Fibroblast of skin of left biceps (primary cell): Measurements from ENCODE around the gene SLC37A1.
"Not testable (repeated sequence)": the region's sequence is repeated elsewhere in the genome, so short reads cannot be mapped to it uniquely, and the experiment has no call there.

Experiments
- DNase-seq, 2 experiments: peaks; one replicate each; pipeline ENCODE4 v3.0.0-alpha.2; 2013; ENCODE audit warnings: low read depth in 2 of 2

The SLC37A1 gene

DNA sequence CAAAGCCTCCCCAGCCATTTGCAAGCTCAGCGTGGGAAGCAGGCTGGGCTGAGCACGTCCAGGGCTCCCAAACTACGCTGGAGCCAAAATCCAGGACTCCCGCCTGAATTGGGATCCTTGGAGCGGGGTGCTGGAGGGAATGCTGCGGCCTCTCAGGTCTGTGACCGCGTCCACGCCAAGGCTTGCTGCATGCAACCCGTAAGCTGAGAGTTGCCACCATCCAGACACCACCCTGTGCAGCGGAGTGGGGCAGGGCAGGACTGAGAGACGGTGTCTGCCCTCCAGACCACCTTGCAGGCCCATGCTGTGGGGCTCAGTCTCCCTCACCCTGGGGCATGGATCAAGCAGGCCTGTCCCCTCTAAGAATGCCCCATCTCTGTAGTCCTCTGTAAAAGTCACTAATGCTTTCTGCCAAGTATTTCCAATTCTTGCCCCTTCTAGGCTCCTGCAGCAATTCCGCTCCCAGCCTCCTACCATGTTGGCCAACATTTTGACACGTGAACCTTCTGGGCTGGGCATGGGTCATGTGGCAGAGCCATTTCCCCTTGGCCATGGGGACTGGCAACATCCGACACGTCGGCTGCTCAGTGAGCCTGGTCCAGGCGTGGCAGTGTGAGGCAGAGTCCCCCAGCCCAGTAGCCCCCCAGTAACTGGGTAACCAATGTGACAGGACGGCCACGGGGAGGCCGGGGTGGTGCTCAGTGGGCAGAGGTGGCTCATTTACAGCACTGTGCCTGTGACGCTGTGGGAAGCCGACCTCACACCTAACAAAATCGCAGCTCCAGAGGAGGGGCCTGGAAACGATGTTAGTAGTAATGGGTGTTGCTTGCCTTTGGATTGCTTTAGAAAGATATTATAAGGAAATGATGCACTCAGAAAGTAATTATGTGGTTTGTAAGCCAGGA lies 81.9 kb downstream of the SLC37A1 start:
- DNase-seq = no peak

DNA sequence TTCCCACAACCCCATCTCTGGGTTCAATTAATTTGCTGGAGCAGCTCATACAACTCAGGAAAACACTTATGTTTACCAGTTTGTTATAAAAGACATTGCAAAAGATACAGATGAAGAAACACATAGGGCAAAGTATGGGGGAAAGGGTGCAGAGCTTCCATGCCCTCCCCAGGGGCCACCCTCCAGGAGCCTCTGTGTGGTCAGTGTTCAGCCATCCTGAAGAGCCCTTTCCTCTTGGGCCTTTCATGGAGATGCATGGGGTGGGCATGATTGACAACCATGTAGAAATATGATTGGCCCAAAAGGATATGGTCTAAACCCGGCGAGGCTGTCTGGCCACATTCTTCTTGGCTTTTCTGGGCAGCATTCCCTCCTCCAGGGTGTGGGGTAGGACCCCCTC lies 83.0 kb downstream of the SLC37A1 start:
- DNase-seq = no peak

DNA sequence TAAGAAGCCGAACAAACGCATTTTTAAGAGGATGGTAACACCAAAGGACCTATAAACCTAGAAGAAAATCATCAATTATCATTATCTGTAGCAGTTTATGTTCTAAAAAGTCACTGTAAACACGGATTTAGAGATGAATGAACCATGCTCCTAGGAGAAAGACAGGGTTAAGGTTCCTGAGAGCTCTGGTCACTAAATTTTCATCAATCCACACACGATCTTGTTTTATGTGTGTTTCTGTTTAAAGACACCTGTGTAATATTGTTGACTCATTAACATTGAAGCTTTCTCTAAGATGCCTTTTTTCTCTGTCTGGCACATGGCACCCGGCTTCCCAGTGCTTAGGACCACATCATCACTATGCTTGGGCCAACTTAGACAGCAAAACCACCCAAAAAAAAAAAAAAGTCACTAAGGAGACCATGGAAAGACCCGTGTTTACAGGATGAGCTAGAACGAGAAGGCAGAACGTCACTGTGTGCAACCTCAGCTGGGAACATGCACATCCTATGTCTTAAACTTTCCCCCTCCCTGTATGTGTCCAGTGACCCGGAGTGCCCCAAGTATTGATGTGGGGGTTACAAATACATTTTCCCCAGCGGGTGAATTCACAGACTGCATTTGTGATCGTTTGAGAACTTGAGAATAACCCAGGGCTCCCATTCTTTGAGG lies 84.0 kb downstream of the SLC37A1 start:
- no peak for DNase-seq

DNA sequence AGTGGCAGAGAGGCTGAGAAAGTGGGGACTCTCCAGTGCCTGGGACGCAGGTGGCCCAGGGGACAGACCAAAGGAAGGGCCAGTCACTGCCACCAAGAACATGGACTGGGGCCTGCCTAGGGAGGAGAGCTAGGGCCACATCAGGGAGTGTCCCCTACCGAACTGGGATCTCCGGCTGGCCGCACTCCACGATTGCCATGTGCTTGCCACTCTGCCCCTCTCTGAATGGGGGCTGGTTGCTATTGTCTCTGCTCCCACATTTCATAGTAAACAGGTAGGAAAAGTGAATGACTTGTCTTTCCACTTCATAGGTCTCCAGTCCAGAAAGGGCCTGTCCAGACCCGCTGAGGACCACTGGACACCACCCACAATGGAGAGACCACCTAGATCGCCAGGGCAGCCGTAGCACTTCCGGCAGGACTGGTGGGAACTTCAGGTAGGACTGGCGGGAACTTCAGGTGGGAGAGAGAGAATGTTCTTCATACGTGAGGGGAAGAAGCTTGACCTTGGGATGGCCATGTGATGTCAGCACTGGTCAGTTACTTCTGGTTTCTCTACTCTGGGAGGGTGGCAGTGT lies 84.6 kb downstream of the SLC37A1 start:
- DNase-seq = no peak

DNA sequence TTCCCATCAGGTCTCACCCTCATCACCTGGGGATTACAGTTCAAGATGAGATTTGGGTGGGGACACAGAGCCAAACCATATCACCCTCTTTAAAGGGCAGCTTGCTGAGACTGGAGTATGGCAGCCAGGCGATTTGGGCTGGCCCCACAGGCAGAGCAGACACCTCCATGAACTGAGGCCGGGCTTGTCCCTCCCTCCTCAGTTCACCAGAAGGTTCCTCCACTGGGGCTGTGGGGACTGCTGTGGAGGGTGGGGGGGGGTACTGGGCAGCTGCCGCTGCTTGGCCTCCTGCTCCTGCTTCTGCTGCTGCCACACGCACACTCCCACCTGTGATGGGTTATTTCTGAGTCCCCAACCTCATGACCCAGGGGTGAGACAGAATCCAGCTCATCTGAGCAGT lies 85.8 kb downstream of the SLC37A1 start:
- DNase-seq = no peak

DNA sequence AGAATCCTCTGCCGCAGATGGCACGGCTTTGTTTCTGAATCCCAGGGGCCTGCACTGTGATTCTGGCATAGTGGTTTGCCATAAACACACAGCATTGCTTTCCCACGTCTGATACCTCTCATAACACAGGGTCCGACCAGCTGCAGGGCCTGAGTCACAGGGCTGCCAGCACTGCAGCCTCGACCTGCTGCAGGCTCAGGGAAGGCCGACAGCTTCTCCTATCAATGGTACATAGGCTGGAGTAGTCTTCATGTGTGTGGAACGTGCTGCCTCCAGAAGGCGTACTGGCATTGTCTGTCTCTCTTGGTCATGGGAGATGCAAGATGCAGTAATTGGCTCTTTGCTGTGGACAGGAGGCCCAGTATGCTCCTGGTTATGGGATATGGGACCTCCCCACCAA lies 86.3 kb downstream of the SLC37A1 start:
- no peak for DNase-seq

DNA sequence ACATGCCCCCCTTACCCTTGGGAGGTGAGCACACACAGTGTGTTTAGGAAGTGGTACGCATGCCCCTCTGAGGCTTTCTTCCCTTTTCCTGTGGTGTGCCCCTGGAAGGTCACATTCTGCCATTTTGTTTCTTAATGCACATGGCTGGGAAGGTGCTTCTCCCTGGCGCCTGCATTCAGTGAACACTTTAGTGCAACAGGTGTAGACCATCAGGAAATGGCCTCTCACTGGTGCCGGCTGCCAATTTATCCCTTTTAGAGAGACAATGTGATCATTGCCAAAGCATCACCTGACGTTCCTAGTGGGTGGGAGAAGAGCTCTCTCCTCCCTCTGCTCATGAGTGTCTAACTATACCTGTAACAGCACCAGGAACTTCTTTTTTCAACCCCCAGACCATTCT lies 88.0 kb downstream of the SLC37A1 start:
- no peak for DNase-seq

DNA sequence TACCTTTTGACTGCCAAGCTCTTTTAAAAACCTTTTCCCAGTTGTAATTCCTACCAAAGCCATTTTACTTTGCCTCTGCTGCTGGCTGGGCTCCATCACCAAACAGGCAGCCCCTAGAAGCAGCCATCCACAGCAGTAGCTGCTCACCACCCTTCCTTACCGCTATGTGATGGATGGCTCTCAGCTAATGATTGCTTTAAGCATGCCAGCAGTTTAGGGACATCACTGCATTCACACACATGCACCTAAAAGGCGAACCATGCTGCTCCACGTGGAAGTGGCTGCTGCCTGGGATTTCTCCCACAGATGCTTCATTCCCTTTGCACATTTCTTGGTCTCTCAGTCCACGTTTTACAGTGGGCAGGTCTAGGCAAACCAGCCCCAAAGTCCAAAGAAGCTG lies 93.5 kb downstream of the SLC37A1 start:
- no peak for DNase-seq

DNA sequence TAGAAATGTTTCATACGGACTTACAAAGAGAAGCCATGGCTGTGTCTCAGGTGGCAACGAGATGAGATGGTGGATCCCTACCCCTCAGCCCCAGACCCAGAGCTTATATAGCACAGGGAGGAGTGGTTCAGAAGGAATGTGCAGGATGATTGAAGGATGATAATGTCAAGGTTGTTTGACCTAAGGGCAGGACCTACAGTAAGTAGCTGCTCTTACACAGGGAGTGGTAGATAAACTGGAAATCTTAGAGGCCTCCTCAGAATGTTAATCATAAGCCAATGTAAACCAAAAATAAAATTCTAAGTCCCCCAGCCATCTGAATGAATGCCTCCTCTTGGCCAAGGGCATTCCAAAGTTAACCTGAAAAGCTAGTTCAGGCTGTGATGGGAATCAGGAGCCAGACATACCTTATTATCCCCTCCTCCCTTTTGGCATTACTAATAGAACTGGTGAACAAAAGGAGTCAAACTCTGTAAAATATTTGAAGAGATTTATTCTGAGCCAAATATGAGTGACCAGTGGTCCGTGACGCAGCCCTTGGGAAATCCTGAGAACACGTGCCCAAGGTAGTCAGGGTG lies 94.0 kb downstream of the SLC37A1 start:
- no peak for DNase-seq

DNA sequence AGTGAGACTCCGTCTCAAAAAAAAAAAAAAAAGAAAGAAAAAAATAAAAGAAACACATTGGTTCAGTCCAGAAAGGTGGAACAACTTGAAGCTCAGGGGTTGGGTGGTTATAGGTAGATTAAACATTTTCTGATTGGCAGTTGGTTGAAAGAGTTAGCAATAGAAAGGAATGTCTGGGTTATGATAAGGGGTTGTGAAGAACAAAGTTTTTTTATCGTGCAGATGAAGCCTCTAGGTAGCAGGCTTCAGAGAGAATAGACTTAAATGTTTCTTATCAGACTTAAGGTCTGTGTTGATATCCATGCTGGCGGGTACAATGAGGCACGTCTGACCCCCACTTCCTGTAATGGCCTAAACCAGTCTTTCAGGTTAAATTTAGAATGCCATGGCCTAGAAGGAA lies 94.8 kb downstream of the SLC37A1 start:
- DNase-seq = no peak

DNA sequence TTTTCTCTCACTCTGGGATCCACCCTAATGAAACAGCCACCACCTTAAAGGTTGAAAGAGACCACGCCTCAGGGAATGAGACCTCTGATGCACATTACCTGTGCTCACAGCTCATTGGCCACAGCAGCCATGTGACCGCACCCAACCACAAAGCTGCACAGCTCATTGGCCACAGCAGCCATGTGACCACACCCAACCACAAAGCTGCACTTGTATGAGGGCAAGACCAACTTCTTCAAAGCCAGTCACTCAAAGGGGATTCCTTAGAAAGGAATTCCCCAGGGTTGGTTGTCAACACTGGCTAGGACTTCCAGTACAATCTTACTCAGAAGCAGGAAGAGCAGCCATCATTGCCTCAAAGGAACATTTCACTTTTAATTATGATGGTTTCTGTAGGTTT lies 96.2 kb downstream of the SLC37A1 start:
- DNase-seq = no peak

DNA sequence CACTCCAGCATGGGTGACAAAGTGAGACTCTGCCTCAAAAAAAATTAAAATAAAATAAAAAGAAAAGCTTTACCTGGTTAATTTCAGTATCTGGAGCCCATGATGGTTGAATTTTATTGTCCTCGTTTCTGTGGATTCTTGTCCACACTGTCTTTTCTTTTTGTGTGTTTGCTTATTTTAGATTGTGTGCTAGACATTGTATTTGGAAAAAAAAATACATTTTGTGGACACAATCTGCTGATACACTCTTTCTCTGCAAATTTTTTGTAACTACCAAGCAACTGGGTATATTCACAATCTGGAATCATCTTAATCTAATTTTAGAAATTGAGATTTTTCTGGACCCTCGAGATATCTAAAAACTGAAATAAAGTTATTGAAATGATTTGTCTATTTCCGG lies 98.2 kb downstream of the SLC37A1 start:
- no peak for DNase-seq

DNA sequence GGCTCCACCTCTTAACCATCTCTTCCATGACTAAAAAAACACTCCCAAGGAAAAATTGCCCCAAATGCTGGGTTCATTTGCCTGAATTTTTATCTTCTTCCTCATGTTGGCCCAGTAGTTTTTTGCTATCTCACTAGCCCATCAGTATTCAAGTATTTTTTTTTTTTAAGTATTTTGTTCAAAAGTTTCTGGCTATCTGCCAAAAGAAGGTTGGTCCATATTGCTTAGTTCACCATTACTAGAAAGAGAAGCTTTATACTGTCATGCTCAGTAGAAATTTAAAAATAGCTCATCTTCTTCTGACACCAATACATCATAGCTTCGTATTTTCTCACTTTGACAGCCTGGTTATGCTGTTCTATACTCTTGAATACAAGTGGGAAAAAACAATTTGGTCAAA lies 98.7 kb downstream of the SLC37A1 start:
- no peak for DNase-seq

DNA sequence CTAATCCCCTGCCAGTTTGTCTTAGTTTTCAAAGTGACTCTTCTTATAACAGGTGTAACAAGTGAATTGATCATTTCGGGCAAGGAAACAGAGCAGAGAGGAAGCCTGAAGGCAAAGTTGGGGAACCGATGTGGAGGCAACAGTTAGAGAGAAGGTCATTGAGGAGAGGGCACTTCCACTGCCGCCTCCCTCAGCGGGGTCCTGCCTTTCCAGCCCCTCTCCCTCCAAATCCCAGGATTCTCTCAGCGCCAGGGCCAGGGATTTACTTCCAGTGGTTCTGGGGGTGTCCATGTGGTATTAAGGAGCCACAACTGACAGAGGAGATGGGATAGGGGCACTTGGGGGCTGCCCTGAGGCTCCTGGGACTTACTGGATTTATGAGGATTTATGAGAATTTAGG lies 100.1 kb downstream of the SLC37A1 start:
- no peak for DNase-seq

DNA sequence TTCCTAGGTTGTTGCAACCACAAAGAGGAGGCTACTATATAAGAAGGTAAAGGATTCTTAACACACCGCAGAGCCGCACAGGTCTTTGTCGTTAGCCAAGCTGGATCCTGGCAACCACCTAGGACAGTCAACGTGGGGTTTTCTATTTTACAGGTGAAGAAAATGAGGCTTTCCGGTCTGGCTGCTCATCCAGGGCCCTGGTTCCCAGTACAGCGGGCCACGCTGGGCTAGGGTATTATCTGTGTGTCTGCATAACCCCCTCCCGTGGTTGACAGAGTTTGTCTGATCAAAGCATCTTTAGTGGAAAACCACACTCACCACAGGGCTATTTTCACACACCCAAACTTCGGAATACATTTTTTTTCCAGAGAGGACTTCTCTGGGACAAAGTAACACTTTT lies 100.7 kb downstream of the SLC37A1 start:
- no peak for DNase-seq

DNA sequence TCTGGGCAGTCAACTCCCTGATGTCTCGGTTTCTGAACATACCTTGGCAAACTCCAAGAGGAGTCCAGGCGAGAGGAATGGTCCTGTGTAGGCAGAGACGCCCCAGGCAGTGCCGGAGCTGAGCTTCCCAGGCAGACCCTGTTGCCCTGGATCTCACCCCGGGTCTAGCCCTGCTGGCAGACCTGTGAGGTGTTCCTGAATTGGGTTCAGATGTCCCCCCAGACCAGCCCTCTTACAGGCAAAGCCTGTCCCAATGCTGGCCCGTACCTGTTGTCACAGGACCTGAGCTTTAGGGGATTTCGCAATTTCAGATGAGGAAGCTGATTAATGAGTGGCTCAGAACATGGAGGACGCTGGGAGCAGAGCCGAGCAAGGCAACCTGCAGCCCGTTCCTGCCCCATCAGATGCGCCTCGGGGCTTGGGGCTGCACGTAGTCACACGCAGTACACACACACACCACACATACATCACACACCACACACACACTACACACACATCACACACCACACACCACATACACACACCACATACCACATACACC lies 101.2 kb downstream of the SLC37A1 start:
- DNase-seq = no peak

DNA sequence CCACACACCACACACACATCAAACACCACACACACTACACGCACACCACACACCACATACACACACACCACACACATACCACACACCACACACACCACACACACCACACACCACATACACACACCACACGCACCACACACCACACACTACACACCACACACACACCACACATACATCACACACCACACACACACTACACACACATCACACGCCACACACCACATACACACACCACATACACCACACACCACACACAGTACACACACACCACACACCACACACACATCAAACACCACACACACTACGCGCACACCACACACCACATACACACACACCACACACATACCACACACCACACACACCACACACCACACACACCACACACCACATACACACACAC lies 101.7 kb downstream of the SLC37A1 start:
- DNase-seq = not testable (repeated sequence)

DNA sequence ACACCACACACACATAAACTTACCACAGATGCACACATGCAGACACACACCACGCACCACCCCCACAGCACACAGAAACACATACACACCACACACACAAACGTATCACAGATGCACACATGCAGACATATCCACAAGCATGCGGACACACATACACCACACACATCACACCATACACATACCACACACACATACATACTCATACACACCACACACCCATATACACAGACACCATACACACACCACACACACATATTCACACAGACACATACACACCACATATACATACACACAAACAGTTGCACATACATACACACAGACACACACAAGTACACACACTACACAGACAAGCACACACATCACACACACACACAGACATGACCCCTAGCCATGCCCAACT lies 102.3 kb downstream of the SLC37A1 start:
- DNase-seq = no peak

DNA sequence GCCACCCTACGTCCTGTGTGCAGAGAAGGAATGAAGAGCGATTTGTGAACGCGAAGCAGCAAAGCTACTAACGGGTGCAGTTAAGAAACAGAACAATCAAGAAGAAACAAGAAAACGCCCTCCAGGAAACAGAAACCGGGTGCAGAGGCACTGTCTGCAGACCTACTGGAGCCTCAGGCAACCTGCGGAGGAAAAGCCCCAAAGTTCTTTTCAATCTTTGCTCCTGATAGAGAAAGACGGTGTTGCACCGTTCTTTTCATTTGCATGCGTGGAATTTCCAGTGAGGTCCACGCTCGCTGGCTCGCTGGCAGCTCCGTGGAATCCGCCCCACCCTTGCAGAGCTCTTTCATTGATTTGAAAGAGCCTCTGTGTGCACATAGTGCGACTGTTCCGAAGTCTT lies 102.8 kb downstream of the SLC37A1 start:
- no peak for DNase-seq

DNA sequence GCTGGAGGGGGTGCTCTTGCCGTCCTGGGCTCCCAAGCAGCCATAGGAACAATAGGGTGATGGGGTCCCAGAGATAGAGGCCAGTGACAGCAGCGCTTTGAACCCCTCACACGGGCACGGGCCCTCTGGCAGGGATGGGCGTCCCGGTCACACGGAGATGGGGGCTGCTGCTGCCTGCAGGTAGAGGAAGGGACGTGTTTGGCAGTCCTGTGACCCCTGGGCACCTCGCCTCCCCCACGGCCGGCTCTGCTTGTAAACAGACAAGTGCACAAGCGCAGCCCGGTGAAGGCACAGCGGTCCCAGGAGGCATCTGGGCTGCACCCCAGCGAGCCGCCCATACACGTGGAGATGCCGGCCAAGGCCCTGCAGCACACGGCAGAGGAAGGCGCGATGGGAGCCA lies 103.3 kb downstream of the SLC37A1 start:
- no peak for DNase-seq

DNA sequence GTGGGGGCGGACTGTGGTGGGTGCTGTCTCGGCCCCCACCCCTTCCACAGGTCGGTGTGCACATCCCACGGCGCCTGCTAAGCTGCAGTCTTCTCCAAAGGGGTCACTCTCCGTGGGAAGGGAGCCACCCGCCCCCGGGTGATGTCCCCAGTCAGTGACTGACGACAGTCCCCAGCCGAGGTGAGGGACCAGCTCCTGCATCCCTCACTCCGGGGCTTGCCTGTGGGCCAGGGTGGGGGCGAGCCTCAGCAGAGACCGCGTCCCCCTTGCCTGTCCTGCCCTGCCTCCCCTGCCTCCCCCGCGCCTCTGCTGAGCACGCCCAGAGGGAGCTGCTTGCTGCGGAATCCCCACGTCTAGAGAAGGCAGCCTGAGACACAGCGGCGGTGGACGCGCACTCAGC lies 103.8 kb downstream of the SLC37A1 start:
- DNase-seq = no peak

DNA sequence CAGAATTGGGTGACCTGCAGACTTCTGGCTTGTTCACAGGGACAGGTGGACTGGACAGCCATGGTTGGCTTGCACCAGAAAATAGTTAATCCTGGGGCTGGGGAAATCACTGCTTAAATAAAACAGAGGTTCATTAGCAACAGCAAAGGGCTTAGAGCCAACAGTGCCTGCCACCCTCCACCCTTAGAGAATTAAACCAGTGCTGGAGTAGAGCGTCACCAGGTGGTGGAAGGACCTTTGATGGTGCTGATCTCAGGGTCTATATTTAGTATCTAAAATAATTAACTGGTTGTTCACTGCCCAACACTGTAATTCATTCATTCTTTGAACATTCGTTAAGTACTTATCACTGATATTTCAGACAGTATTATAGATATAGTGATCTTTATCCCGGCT lies 105.1 kb downstream of the SLC37A1 start:
- DNase-seq = no peak
